GM12878 (cell line): ENCODE data around the gene HOTAIR. TPM values are rescaled to one million over a fixed set of nuclear protein-coding genes. Genes with fewer than 3 reads are reported as not detected.
A peak's percentile ranks its signal among the peaks of the same experiment; 100 is the strongest.

Experiments used
- ATF7 ChIP-seq: fragments of 450-650 bp; IDR thresholded peaks from 2 replicates; pipeline ENCODE4 v1.6.1; 2016; ENCODE audit warnings: low read depth, mild to moderate bottlenecking
- BHLHE40 ChIP-seq, 2 experiments: fragments of 450-650 bp in 1 of 2; IDR thresholded peaks; 2 replicates each; pipeline ENCODE4 v1.6.1; 2011 to 2017; ENCODE audit warnings: low read depth in 2 of 2, borderline replicate concordance in 1 of 2, improper control_type of control experiment in 1 of 2, low read length in 1 of 2, mild to moderate bottlenecking in 1 of 2
- BMI1 ChIP-seq: fragments of 450-650 bp; IDR thresholded peaks from 2 replicates; pipeline ENCODE4 v1.6.1; 2016; ENCODE audit warnings: mild to moderate bottlenecking, moderate library complexity, borderline replicate concordance
- CREM ChIP-seq: IDR thresholded peaks from 2 replicates; pipeline ENCODE4 v1.6.1; 2014; ENCODE audit warnings: antibody characterized with exemption, low read depth
- GATAD2B ChIP-seq: fragments of 450-650 bp; conservative IDR thresholded peaks from 2 replicates; pipeline ENCODE4 v1.6.1; 2017; ENCODE audit warnings: low read depth, mild to moderate bottlenecking, moderate library complexity
- LARP7 ChIP-seq: fragments of 450-650 bp; IDR thresholded peaks from 2 replicates; pipeline ENCODE4 v1.6.1; 2017; ENCODE audit warnings: mild to moderate bottlenecking
- NBN ChIP-seq: fragments of 450-650 bp; IDR thresholded peaks from 2 replicates; pipeline ENCODE4 v1.6.1; 2016
- NR2C1 ChIP-seq: fragments of 450-650 bp; IDR thresholded peaks from 2 replicates; pipeline ENCODE4 v1.6.1; 2017; ENCODE audit warnings: antibody characterized with exemption, mild to moderate bottlenecking, moderate library complexity
- NR2F1 ChIP-seq: fragments of 450-650 bp; conservative IDR thresholded peaks from 2 replicates; pipeline ENCODE4 v1.6.1; 2017; ENCODE audit warnings: mild to moderate bottlenecking
- NRF1 ChIP-seq: conservative IDR thresholded peaks from 2 replicates; pipeline ENCODE4 v1.6.1; 2011; ENCODE audit warnings: mild to moderate bottlenecking, low read depth, low read length, improper control_type of control experiment
- PAX5 ChIP-seq: IDR thresholded peaks from 2 replicates; pipeline ENCODE4 v1.6.1; 2011; ENCODE audit warnings: low read depth, low read length, borderline replicate concordance
- RAD21 ChIP-seq: IDR thresholded peaks from 2 replicates; pipeline ENCODE4 v1.6.1; 2011; ENCODE audit warnings: mild to moderate bottlenecking, low read depth, low read length, moderate library complexity; ENCODE audit not compliant: insufficient read depth
- RAD51 ChIP-seq: fragments of 450-650 bp; IDR thresholded peaks from 2 replicates; pipeline ENCODE4 v1.6.1; 2016; ENCODE audit warnings: moderate library complexity, mild to moderate bottlenecking, inconsistent platforms
- SMAD1 ChIP-seq: fragments of 450-650 bp; IDR thresholded peaks from 2 replicates; pipeline ENCODE4 v1.6.1; 2018; ENCODE audit warnings: mild to moderate bottlenecking, low read depth; ENCODE audit not compliant: partially characterized antibody
- SMAD5 ChIP-seq: IDR thresholded peaks from 2 replicates; pipeline ENCODE4 v1.6.1; 2016; ENCODE audit warnings: antibody characterized with exemption, low read depth
- SP1 ChIP-seq: IDR thresholded peaks from one replicate; pipeline ENCODE4 v1.6.1; 2011; ENCODE audit warnings: low read depth, low read length
- SUZ12 ChIP-seq: fragments of 200-600 bp; sonication (generic); IDR thresholded peaks from one replicate; pipeline ENCODE4 v1.6.1; 2018; ENCODE audit warnings: antibody characterized with exemption, mild to moderate bottlenecking; ENCODE audit not compliant: unreplicated experiment
- TAF1 ChIP-seq: IDR thresholded peaks from 2 replicates; pipeline ENCODE4 v1.6.1; 2011; ENCODE audit warnings: mild to moderate bottlenecking, low read depth, low read length, borderline replicate concordance
- TARDBP ChIP-seq: IDR thresholded peaks from 2 replicates; pipeline ENCODE4 v1.6.1; 2016; ENCODE audit warnings: borderline replicate concordance
- USF1 ChIP-seq: IDR thresholded peaks from 2 replicates; pipeline ENCODE4 v1.6.1; 2011; ENCODE audit warnings: borderline replicate concordance, low read depth, mild to moderate bottlenecking, moderate library complexity, mixed read lengths, low read length; ENCODE audit not compliant: insufficient read depth; ENCODE audit errors: extremely low read length
- USF2 ChIP-seq: IDR thresholded peaks from 2 replicates; pipeline ENCODE4 v1.6.1; 2011; ENCODE audit warnings: low read depth, low read length, improper control_type of control experiment, borderline replicate concordance
- YY1 ChIP-seq: IDR thresholded peaks from 2 replicates; pipeline ENCODE4 v1.6.1; 2011; ENCODE audit warnings: low read depth, mild to moderate bottlenecking, low read length
- ZNF592 ChIP-seq: fragments of 450-650 bp; IDR thresholded peaks from 2 replicates; pipeline ENCODE4 v1.6.1; 2017; ENCODE audit warnings: mild to moderate bottlenecking, moderate library complexity
- ZSCAN29 ChIP-seq: fragments of 450-650 bp; IDR thresholded peaks from 2 replicates; pipeline ENCODE4 v1.6.1; 2017; ENCODE audit warnings: mild to moderate bottlenecking, moderate library complexity
- polyA plus RNA-seq, 11 experiments: library from polyadenylated mRNA; depleted of rRNA in 4 of 11; unstranded in 6 of 11; stranded (reverse) in 5 of 11; fragments of >200 nt; fragmentation: Nextera tagmentation in 4 of 11; fragmentation: Illumina TruSeq in 1 of 11; extraction: Ambion mirVana in 4 of 11; extraction: Trizol in 1 of 11; gene quantifications; 1 replicate in 1 of 11; 2 replicates in 10 of 11; pipeline versions ENCODE4 v1.2.1 to v1.2.3, GENCODE V29; 2011 to 2016; ENCODE audit warnings: inconsistent platforms in 2 of 11, missing spikeins in 2 of 11, low read depth in 1 of 11
- total RNA-seq, 4 experiments: library from RNA; depleted of rRNA in 3 of 4; stranded (reverse); fragments of >200 nt in 3 of 4; fragmentation: Illumina TruSeq in 1 of 4; extraction: Trizol in 1 of 4; gene quantifications; 2 replicates each; pipeline versions ENCODE4 v1.2.1 to v1.2.3, GENCODE V29; 2013 to 2021

Gene HOTAIR
- total and polyA plus RNA-seq, 10 of the 15 experiments (the other 5 are each of a cell fraction or from before 2014, with no cell fraction given) = not detected

GRCh38 chr12:53984901-53985691, 10.3 kb upstream of the HOTAIR start, which contains the start of gene HOXC10 (continued):
- TF ChIP-seq RAD21 (peak; percentile 77), USF2 (peak; percentile 65), SMAD5 (no peak), BHLHE40 (IDR thresholded peaks at IDR 0.05; ENCODE audit: borderline replicate concordance in 1 of 2, low read depth in 2 of 2, low read length in 1 of 2) (peak in 1 of 2 experiments; percentile 37; a peak in 2 of 4 replicates), PAX5 (no peak), ATF7 (peak; percentile 85), RAD51 (peak; percentile 63; the same call in 1 of the 2 replicates), TARDBP (no peak), SP1 (no peak), BMI1 (0 out of 2 replicates have a peak, but pooled peaks have one; percentile 7), SUZ12 (peak; percentile 82), NBN (0 out of 2 replicates have a peak, but pooled peaks have one; percentile 47), NR2F1 (peak; percentile 94), NRF1 (no peak), YY1 (peak; percentile 42; the same call in 1 of the 2 replicates), LARP7 (no peak), GATAD2B (no peak), ZNF592 (no peak), ZSCAN29 (no peak), SMAD1 (no peak), CREM (peak; percentile 92), TAF1 (no peak), USF1 (peak; percentile 60), NR2C1 (peak; percentile 82)
